ENCODE data around the gene PIGQ. TPM values are rescaled to one million over a fixed set of nuclear protein-coding genes. Genes with fewer than 3 reads are reported as not detected.

Gene PIGQ
- total and polyA plus RNA-seq, 2 of the 13 experiments (the other 11 are each of a cell fraction or from before 2014, with no cell fraction given) = 7.7 to 19.7 TPM

DNA sequence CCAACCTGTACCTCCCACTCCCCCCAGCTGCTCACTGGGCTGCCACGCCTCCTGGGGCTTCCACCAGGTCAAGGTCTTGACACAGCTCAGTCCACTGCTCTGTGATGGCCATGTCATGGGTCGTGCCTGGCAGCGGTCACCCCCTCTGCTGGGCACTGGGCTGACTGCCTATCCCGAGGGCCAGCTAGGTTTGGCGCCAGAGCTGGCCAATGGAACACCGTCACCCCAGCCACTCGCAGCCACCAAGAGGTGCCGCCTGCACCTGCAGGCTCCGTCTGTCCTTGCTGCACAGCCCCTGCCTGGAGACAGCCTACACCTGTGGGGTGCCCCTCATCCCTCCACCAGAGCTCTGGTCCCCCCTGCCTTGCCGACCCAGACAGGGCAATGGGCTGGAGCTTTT, 15.6 kb downstream of the PIGQ start (continued):
- TF ChIP-seq ZIK1 (CRISPR knock-in tag; IDR thresholded peaks at IDR 0.05; ENCODE audit: borderline replicate concordance, low read depth) (no peak), CENPX (CRISPR knock-in tag; IDR thresholded peaks at IDR 0.05) (no peak), FIP1L1 (IDR thresholded peaks at IDR 0.05; ENCODE audit: borderline replicate concordance, insufficient read depth, low read depth, low read length) (no peak), SIN3A (IDR thresholded peaks at IDR 0.05; ENCODE audit: borderline replicate concordance, low read depth, low read length) (no peak), PBX3 (CRISPR knock-in tag; IDR thresholded peaks at IDR 0.05; ENCODE audit: borderline replicate concordance) (no peak), SKI (IDR thresholded peaks at IDR 0.05; ENCODE audit: partially characterized antibody) (no peak), KAT8 (CRISPR knock-in tag; IDR thresholded peaks at IDR 0.05) (no peak), ZNF724P (CRISPR knock-in tag; IDR thresholded peaks at IDR 0.05; ENCODE audit: borderline replicate concordance) (no peak), ZNF256 (CRISPR knock-in tag; conservative IDR thresholded peaks at IDR 0.05) (no peak), NFATC3 (CRISPR knock-in tag; IDR thresholded peaks at IDR 0.05) (no peak), ZNF761 (CRISPR knock-in tag; conservative IDR thresholded peaks at IDR 0.05) (no peak), PHB2 (IDR thresholded peaks at IDR 0.05; ENCODE audit: partially characterized antibody) (no peak), ZNF367 (CRISPR knock-in tag; IDR thresholded peaks at IDR 0.05; ENCODE audit: borderline replicate concordance) (no peak), ARID3A (IDR thresholded peaks at IDR 0.05; ENCODE audit: low read depth, low read length) (no peak), XRCC5 (optimal IDR thresholded peaks at IDR 0.05; ENCODE audit: low read length) (no peak), TSC22D2 (CRISPR knock-in tag; IDR thresholded peaks at IDR 0.05; ENCODE audit: borderline replicate concordance) (no peak), HNRNPK (IDR thresholded peaks at IDR 0.05; ENCODE audit: low read depth, low read length, poor library complexity, severe bottlenecking) (no peak), GZF1 (CRISPR knock-in tag; IDR thresholded peaks at IDR 0.05) (no peak), SKIL (CRISPR knock-in tag; IDR thresholded peaks at IDR 0.05; ENCODE audit: borderline replicate concordance) (no peak; the same call in 1 of the 2 replicates), RFX5 (IDR thresholded peaks at IDR 0.05; ENCODE audit: low read depth, low read length) (peak; percentile 9; the same call in 1 of the 2 replicates), ZNF496 (CRISPR knock-in tag; IDR thresholded peaks at IDR 0.05; ENCODE audit: insufficient replicate concordance) (no peak), U2AF2 (IDR thresholded peaks at IDR 0.05; ENCODE audit: low read depth, low read length) (no peak)
- TF ChIP-seq, protein P1, sequence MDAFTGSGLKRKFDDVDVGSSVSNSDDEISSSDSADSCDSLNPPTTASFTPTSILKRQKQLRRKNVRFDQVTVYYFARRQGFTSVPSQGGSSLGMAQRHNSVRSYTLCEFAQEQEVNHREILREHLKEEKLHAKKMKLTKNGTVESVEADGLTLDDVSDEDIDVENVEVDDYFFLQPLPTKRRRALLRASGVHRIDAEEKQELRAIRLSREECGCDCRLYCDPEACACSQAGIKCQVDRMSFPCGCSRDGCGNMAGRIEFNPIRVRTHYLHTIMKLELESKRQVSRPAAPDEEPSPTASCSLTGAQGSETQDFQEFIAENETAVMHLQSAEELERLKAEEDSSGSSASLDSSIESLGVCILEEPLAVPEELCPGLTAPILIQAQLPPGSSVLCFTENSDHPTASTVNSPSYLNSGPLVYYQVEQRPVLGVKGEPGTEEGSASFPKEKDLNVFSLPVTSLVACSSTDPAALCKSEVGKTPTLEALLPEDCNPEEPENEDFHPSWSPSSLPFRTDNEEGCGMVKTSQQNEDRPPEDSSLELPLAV (CRISPR knock-in tag; conservative IDR thresholded peaks at IDR 0.05; ENCODE audit: low read depth) = no peak

Measured in HepG2 (cell line).